GM18861 (cell line): ENCODE measurements around the gene SCAMP2.

Experiments
- ATAC-seq: cut with Tn5 transposase; IDR thresholded peaks from one replicate; pipeline ENCODE4 v1.9.1; 2021; ENCODE audit not compliant: unreplicated experiment

Gene SCAMP2

GRCh38 chr15:74863239-74864056 is 9.7 kb downstream of the SCAMP2 start:
- ATAC-seq, result no peak

- ATAC-seq, result no peak
Measured at GRCh38 chr15:74858369-74858740, 14.8 kb downstream of the SCAMP2 start.

GRCh38 chr15:74857671-74858368 is 15.3 kb downstream of the SCAMP2 start:
- ATAC-seq, result no peak

GRCh38 chr15:74857082-74857655 is 16.0 kb downstream of the SCAMP2 start:
- ATAC-seq, result peak; percentile 83

GRCh38 chr15:74856537-74856936 is 16.6 kb downstream of the SCAMP2 start:
- ATAC-seq, result no peak

- ATAC-seq, result no peak
Measured at GRCh38 chr15:74855857-74856256, 17.3 kb downstream of the SCAMP2 start.

GRCh38 chr15:74854453-74855022 is 18.6 kb downstream of the SCAMP2 start:
- no peak for ATAC-seq

- ATAC-seq, result no peak
Measured at GRCh38 chr15:74851960-74852359, 21.2 kb downstream of the SCAMP2 start.

GRCh38 chr15:74850393-74850792 is 22.8 kb downstream of the SCAMP2 start:
- no peak for ATAC-seq

GRCh38 chr15:74847432-74847831 is 25.7 kb downstream of the SCAMP2 start:
- ATAC-seq, result no peak

GRCh38 chr15:74845581-74845980 is 27.6 kb downstream of the SCAMP2 start:
- ATAC-seq, result no peak

- no peak for ATAC-seq
Measured at GRCh38 chr15:74845208-74845568, 28.0 kb downstream of the SCAMP2 start.

GRCh38 chr15:74844319-74845207 is 28.6 kb downstream of the SCAMP2 start:
- ATAC-seq, result no peak

GRCh38 chr15:74843891-74844299 is 29.3 kb downstream of the SCAMP2 start:
- no peak for ATAC-seq

- no peak for ATAC-seq
Measured at GRCh38 chr15:74843445-74843828, 29.7 kb downstream of the SCAMP2 start.

- peak; percentile 79 for ATAC-seq
Measured at GRCh38 chr15:74842581-74843444, 30.4 kb downstream of the SCAMP2 start, which contains the start of gene ULK3. Gene ULK3, minus strand, starts transcription at chr15:74843156. Its CDS starts 51 bp downstream, at chr15:74843105.

GRCh38 chr15:74841891-74842373 is 31.2 kb downstream of the SCAMP2 start:
- no peak for ATAC-seq

GRCh38 chr15:74840851-74841775 is 32.1 kb downstream of the SCAMP2 start:
- ATAC-seq, result no peak
